K562 (cell line): Measurements from ENCODE around the gene GOLGA5. TPM values are rescaled to one million over a fixed set of nuclear protein-coding genes. Genes with fewer than 3 reads are reported as not detected.

ENCODE experiments used
- ATAC-seq: fragments of 200-7000 bp; cut with Tn5 transposase; 3 replicates; pipeline ENCODE4 v1.9.1; 2020; ENCODE audit warnings: moderate library complexity
- BruUV-seq: library from RNA; stranded (reverse); fragments of 400-500 nt; replicated peaks from 2 replicates; lab custom pipeline; 2021; lab: Mats Ljungman, UMichigan
- CTCF ChIA-PET: fragments of 300-600 bp; formaldehyde crosslinking; extraction: SDS; loops from one replicate; lab custom pipeline; 2021; ENCODE audit warnings: low intra/inter-chr PET ratio; lab: Yijun Ruan, JAX
- POLR2A ChIA-PET: fragments of 300-600, 350-650 bp; sonication (Branson Sonifier 250); formaldehyde crosslinking; extraction: SDS; loops from one replicate; lab custom pipeline; 2021; ENCODE audit warnings: antibody characterized with exemption, inconsistent platforms; lab: Yijun Ruan, JAX
- DNase-seq, 4 experiments: peaks; one replicate each; pipeline versions ENCODE4 v3.0.0 to v3.0.0-alpha.2; 2011 to 2018; ENCODE audit warnings: low spot score in 3 of 4, mixed read lengths in 3 of 4; ENCODE audit errors: extremely low read depth in 1 of 4
- FAIRE-seq: peaks from 2 replicates; lab custom pipeline; 2011; peaks lifted over from hg19 to GRCh38; lab: Jason Lieb, UNC
- H2AFZ ChIP-seq: 2 replicates; pipeline ENCODE4 v1.6.0; 2011; ENCODE audit warnings: low read depth, low read length, control low read depth, inconsistent platforms
- H3K27ac ChIP-seq: fragments of 200-600 bp; 3 replicates; pipeline ENCODE4 v1.8.0; 2011; ENCODE audit warnings: low read depth, mild to moderate bottlenecking, control low read depth, inconsistent platforms, low read length, moderate library complexity, mixed read lengths; ENCODE audit errors: extremely low read depth
- H3K27me3 ChIP-seq, 2 experiments: fragments of 300-600 bp in 1 of 2; 2 replicates in 1 of 2; 3 replicates in 1 of 2; pipeline versions ENCODE4 v1.6.0 to v1.8.0; 2011; ENCODE audit warnings: inconsistent platforms in 2 of 2, low read length in 2 of 2, mild to moderate bottlenecking in 1 of 2, mixed read lengths in 1 of 2, moderate library complexity in 1 of 2; ENCODE audit not compliant: control insufficient read depth in 2 of 2, insufficient read depth in 2 of 2
- H3K36me3 ChIP-seq: fragments of 300-600 bp; 3 replicates; pipeline ENCODE4 v1.8.0; 2011; ENCODE audit warnings: mild to moderate bottlenecking, low read length, inconsistent platforms; ENCODE audit not compliant: control insufficient read depth, insufficient read depth
- H3K4me1 ChIP-seq, 2 experiments: fragments of 200-600 bp in 1 of 2; replicated peaks in 1 of 2; 2 replicates in 1 of 2; 3 replicates in 1 of 2; pipeline versions ENCODE4 v1.5.1 to v1.8.0; 2011; ENCODE audit warnings: inconsistent platforms in 2 of 2, low read length in 2 of 2, mild to moderate bottlenecking in 1 of 2, mixed read lengths in 1 of 2, moderate library complexity in 1 of 2; ENCODE audit not compliant: control insufficient read depth in 2 of 2, insufficient read depth in 2 of 2
- H3K4me2 ChIP-seq: 2 replicates; pipeline ENCODE4 v1.6.1; 2011; ENCODE audit warnings: low read length, control low read depth, inconsistent platforms, mixed read lengths; ENCODE audit not compliant: insufficient read depth
- H3K4me3 ChIP-seq: fragments of 200-600 bp; sonication (generic), shearing (Covaris generic); 2 replicates; pipeline ENCODE4 v1.5.1; 2016; ENCODE audit warnings: control low read depth, inconsistent platforms
- H3K79me2 ChIP-seq: fragments of 200-600 bp; 3 replicates; pipeline ENCODE4 v1.8.0; 2011; ENCODE audit warnings: low read length, inconsistent platforms; ENCODE audit not compliant: control insufficient read depth, insufficient read depth
- H3K9ac ChIP-seq, 2 experiments: 2 replicates each; pipeline versions ENCODE4 v1.6.0 to v1.6.1; 2011; ENCODE audit warnings: low read depth in 2 of 2, low read length in 2 of 2, control low read depth in 1 of 2, inconsistent platforms in 1 of 2, mild to moderate bottlenecking in 1 of 2, mixed read lengths in 1 of 2; ENCODE audit not compliant: insufficient read depth in 1 of 2
- H3K9me1 ChIP-seq: one replicate; pipeline ENCODE4 v1.6.0; 2011; ENCODE audit warnings: inconsistent platforms, mild to moderate bottlenecking, low read length, moderate library complexity; ENCODE audit not compliant: control insufficient read depth, insufficient read depth
- H3K9me3 ChIP-seq: replicated peaks from 2 replicates; pipeline ENCODE4 v1.5.1; 2011; ENCODE audit warnings: low read depth, low read length, inconsistent platforms; ENCODE audit not compliant: control insufficient read depth, insufficient read depth
- H4K20me1 ChIP-seq: replicated peaks from 2 replicates; pipeline ENCODE4 v1.6.1; 2011; ENCODE audit warnings: low read length, inconsistent platforms, mixed read lengths; ENCODE audit not compliant: control insufficient read depth, insufficient read depth
- CEBPB ChIP-seq: fragments of 450-650 bp; IDR thresholded peaks from 2 replicates; pipeline ENCODE4 v1.6.1; 2016; ENCODE audit warnings: missing genetic modification characterization, missing compliant biosample characterization
- CTCF ChIP-seq, 3 experiments: IDR thresholded peaks in 2 of 3; conservative IDR thresholded peaks in 1 of 3; 2 replicates each; pipeline ENCODE4 v1.5.1; 2011 to 2012; ENCODE audit warnings: low read length in 3 of 3, mild to moderate bottlenecking in 3 of 3, control low read depth in 2 of 3, improper control_type of control experiment in 1 of 3, inconsistent platforms in 1 of 3, low read depth in 1 of 3, mixed read lengths in 1 of 3, moderate library complexity in 1 of 3; ENCODE audit not compliant: insufficient read depth in 2 of 3
- POLR3G ChIP-seq: IDR thresholded peaks from 2 replicates; pipeline ENCODE4 v1.6.1; 2011; ENCODE audit not compliant: insufficient read length, insufficient replicate concordance; ENCODE audit errors: extremely low read depth
- PTRF ChIP-seq: fragments of 450-650 bp; IDR thresholded peaks from 2 replicates; pipeline ENCODE4 v1.6.1; 2016; ENCODE audit warnings: mild to moderate bottlenecking, missing genetic modification characterization, missing compliant biosample characterization
- RAD21 ChIP-seq, 2 experiments: fragments of 250-450 bp in 1 of 2; fragments of 450-650 bp in 1 of 2; sonication (Bioruptor Pico) in 1 of 2; formaldehyde crosslinking in 1 of 2; IDR thresholded peaks in 1 of 2; conservative IDR thresholded peaks in 1 of 2; 2 replicates each; pipeline versions ENCODE4 v1.4.0 to v1.8.0; 2020 to 2022; ENCODE audit warnings: mild to moderate bottlenecking in 2 of 2, moderate library complexity in 1 of 2
- RFX1 ChIP-seq: fragments of 450-650 bp; IDR thresholded peaks from 2 replicates; pipeline ENCODE4 v1.6.1; 2016; ENCODE audit warnings: mild to moderate bottlenecking, moderate library complexity
- SRSF3 ChIP-seq: fragments of 200-400 bp; formaldehyde crosslinking; IDR thresholded peaks from 2 replicates; pipeline ENCODE4 v1.6.1; 2016; ENCODE audit warnings: mild to moderate bottlenecking, low read length, moderate library complexity; ENCODE audit not compliant: insufficient read depth
- ZNF212 ChIP-seq: fragments of 450-650 bp; formaldehyde crosslinking; IDR thresholded peaks from 2 replicates; pipeline ENCODE4 v1.4.0; 2020; ENCODE audit warnings: mild to moderate bottlenecking
- ZNF584 ChIP-seq: fragments of 200-800 bp; sonication (Bioruptor generic); IDR thresholded peaks from 2 replicates; pipeline ENCODE4 v1.6.1; 2016; ENCODE audit warnings: low read depth, mild to moderate bottlenecking, missing genetic modification characterization, missing compliant biosample characterization
- WGBS: fragments of 100-300 bp; shearing (Covaris generic); methylation state at CpG from one replicate; pipeline ENCODE4 v1.1.6; 2016; ENCODE audit warnings: low coverage, mixed read lengths; ENCODE audit not compliant: insufficient coverage; ENCODE audit errors: missing lambda C conversion rate; 5-methylcytosine and 5-hydroxymethylcytosine counted together
- in situ Hi-C: fragments of 300-500 bp; cut with MboI; formaldehyde crosslinking; loops from 4 replicates; pipeline ENCODE4 v1.15.0; 2018; ENCODE audit warnings: inconsistent platforms, mixed read lengths
- intact Hi-C: fragments of 100-400 bp; cut with micrococcal nuclease; formaldehyde crosslinking; loops from 2 replicates; pipeline ENCODE4 v1.14.2; 2022
- polyA plus RNA-seq, 8 experiments: library from polyadenylated mRNA; depleted of rRNA in 4 of 8; stranded (reverse) in 5 of 8; unstranded in 3 of 8; fragments of >200 nt; fragmentation: Nextera tagmentation in 2 of 8; fragmentation: Illumina TruSeq in 1 of 8; extraction: Ambion mirVana in 2 of 8; extraction: Trizol in 1 of 8; gene quantifications; 2 replicates each; pipeline versions ENCODE4 v1.2.1 to v1.2.3, GENCODE V29; 2011 to 2014; ENCODE audit warnings: inconsistent platforms in 1 of 8, missing spikeins in 1 of 8
- total RNA-seq, 7 experiments: library from RNA; depleted of rRNA in 6 of 7; stranded (reverse); fragments of >200 nt in 6 of 7; fragmentation: Illumina TruSeq in 2 of 7; extraction: Trizol in 2 of 7; gene quantifications; 2 replicates each; pipeline versions ENCODE4 v1.2.1 to v1.2.3, GENCODE V29; 2011 to 2021; ENCODE audit warnings: low replicate concordance in 1 of 7

The GOLGA5 gene
- total and polyA plus RNA-seq, 9 of the 15 experiments (the other 6 are each of a cell fraction or from before 2014, with no cell fraction given): 5.7 to 19.6 (median 12.7) TPM

- H3K9ac ChIP-seq: no peak overlapping the region
- H3K79me2 ChIP-seq: no peaks in the 10 kb centered on the region
- intact Hi-C loops (no loop called here), in situ Hi-C loops (no loop called here)
- peak in 2 of 4 experiments; percentile 20 to 23 for DNase-seq
- no peak overlapping the region for H3K4me2 ChIP-seq
- ChIA-PET CTCF (no interaction called here), POLR2A (interaction anchor here (0.6 kb wide), 1 partner anchor 292 kb away, joined by 3 read pairs; no protein-coding TSS in a partner anchor)
- no peak for FAIRE-seq
- no peaks in the 10 kb centered on the region for H3K9me3 ChIP-seq
- no peaks in the 10 kb centered on the region for H3K36me3 ChIP-seq
- peaks cover 7 to 27% of the 10 kb centered on the region in 2 experiments; a peak in 4 of 5 replicates for H3K27me3 ChIP-seq
- TF ChIP-seq RFX1 (no peak), SRSF3 (no peak), CTCF (IDR thresholded peaks at IDR 0.05 in 2 of 3, conservative IDR thresholded peaks at IDR 0.05 in 1 of 3; ENCODE audit: insufficient read depth in 2 of 3, low read depth in 1 of 3, low read length in 3 of 3) (peak; percentile 18 to 36 (median 35); a peak in 3 of 6 replicates), PTRF (tag) (no peak), ZNF584 (CRISPR knock-in tag) (no peak), CEBPB (tag) (peak; percentile 59), POLR3G (no peak), ZNF212 (CRISPR knock-in tag) (no peak), RAD21 (CRISPR knock-in tag; conservative IDR thresholded peaks at IDR 0.05 in 1 of 2, IDR thresholded peaks at IDR 0.05 in 1 of 2) (peak; percentile 24 to 55; a peak in 2 of 4 replicates)
- no peaks in the 10 kb centered on the region for H3K9me1 ChIP-seq
- H3K4me1 ChIP-seq: no peaks in the 10 kb centered on the region
- H3K4me3 ChIP-seq: no peak overlapping the region
- no peaks in the 10 kb centered on the region for H4K20me1 ChIP-seq
- H2AFZ ChIP-seq: no peak overlapping the region
- no TSS peak for BruUV-seq
- ATAC-seq: peak; percentile 61; the same call in 2 of the 3 replicates
- no peak overlapping the region for H3K27ac ChIP-seq
- 2% methylated on average over 8 of the region's 12 CpGs for WGBS
Measured at GRCh38 chr14:92880851-92881250, 86.7 kb downstream of the GOLGA5 start.
